GM19438 (cell line): ENCODE results near the gene GNG4.

Source experiments
- ATAC-seq: cut with Tn5 transposase; IDR thresholded peaks from one replicate; pipeline ENCODE4 v1.9.1; 2021; ENCODE audit warnings: low read depth; ENCODE audit not compliant: unreplicated experiment

The GNG4 gene

DNA sequence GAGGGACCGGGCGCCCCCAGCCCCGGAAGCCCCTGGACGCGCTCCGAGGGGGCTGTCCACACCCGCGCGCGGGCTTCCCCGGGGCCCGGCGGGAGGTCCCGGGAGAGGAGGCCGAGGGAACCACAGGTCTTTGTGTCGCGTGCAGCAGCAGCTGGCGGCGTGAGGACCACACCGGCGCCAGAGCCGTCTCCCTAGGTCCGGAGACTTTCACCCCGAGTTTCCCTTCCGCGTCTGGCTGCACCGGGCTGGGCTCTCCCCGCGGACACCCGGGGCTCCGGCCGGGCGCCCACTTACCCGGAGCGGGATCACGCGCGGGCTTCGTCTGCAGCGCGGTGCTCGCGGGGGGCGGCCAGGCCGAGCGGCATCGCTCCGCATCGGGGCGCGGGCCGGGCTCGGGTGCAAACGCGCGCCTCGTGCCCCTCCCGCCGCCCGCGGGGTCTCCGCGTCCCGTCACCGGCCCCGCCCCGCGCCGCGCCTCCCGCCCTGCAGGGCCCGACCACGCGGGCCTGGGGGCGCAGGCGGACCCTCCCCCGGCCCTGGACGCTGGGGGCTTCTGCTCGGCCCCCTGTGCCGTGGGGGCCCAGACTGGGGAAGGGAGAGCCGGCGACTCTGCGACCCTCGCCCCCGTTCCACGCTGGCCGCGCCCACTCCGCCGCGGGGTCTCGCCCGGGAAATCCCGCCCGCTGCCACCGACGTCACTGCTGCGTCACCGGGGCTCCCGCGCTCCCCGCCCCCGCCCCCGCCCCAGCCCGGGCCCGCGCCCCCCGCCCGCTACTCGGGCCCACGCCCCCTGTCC, at the start of gene GNG4:
GNG4 (minus strand) TSS at position 417 of the 796 bp plus-strand sequence. CDS start 65,946 bp downstream, outside the sequence.
- peak; percentile 56 for ATAC-seq

DNA sequence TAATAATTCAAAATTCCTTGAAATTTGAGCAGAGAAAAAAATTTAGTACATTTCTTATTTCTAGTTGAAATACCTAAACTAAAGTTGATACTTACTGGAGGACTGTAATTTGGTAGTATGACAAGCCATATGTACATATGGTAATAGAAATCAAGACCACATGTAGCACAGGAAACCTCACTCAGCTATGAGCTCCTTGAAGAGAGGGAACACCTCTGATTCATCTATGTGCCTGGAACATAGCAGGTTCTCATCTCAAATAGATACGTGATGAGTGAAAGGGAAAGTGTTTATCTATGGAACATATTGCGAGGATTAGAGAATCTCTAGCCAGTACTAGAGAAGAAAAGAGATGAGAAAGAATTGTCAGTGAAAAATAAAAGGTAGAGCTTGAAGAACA, 47.9 kb upstream of the GNG4 start:
- no peak for ATAC-seq

DNA sequence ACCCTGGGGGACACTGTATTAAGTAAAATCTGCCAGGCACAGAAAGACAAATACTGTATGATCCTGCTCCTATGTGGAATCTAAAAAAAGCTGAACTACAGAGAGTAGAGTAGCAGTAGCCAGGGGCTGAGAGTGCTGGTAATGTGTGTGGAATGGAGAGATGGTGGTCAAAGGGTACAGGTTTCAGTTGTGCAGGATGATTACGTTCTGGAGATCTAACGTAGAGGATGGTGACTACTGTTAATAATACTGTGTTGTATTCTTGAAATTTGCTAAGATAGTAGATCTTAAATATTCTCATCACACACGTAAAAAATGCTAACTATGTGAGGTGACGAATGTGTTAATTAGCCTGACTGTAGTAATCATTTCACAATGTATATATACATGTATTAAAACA, 39.8 kb upstream of the GNG4 start:
- no peak for ATAC-seq

DNA sequence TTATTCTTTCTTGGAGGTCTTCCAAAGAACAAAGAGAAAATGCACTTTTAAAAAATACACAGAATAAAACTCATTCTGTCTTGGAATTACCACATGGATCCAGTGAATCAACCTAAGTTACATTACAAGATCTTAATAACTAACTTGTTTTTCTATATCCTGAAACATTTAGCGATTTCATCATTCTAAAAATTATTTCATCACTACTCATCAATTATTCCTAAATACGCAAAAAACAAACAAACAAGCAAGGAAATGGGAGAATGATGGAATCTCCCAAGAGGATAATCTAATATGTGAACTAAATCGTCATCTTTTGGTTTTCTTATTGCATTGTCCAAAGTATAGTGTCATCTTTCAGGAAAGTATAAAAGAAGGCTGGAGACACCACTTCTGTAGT, 38.5 kb upstream of the GNG4 start:
- no peak for ATAC-seq

DNA sequence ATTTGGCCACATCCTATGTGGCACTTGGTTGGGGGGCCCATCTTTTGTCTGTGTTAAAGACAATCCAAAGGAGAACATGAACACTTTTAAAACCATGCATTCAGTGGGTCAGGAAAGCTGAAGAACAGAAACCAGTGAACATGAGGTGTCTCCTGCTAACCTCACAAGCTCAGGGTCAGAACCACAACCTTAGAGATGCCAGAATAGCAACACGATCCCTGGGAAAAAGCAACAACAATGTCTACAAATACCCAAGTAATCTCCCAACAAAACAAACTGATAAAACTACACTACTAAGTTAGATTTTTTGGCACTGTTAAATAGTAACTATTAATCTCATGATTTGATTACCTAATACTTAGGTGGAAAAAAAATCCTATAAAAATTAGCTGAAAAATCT, 34.1 kb upstream of the GNG4 start:
- no peak for ATAC-seq

DNA sequence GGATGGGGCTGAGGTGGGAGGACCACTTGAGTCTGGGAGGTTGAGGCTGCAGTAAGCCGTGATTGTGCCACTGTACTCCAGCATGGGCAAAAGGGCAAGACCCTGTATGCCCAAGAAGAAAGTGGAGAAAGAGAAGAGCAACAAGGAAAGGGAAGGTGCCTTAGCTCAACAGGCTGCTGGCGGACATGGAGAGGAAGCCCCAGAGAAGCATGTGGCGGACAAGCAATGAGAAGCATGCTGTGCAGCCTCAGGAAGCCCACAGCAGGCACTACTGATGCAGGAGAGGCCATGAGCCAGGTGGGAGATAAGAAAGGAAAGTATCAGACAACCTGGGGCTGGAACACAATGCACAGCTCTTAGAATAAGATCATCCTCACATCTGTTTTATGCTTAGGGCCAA, 32.6 kb upstream of the GNG4 start:
- no peak for ATAC-seq

DNA sequence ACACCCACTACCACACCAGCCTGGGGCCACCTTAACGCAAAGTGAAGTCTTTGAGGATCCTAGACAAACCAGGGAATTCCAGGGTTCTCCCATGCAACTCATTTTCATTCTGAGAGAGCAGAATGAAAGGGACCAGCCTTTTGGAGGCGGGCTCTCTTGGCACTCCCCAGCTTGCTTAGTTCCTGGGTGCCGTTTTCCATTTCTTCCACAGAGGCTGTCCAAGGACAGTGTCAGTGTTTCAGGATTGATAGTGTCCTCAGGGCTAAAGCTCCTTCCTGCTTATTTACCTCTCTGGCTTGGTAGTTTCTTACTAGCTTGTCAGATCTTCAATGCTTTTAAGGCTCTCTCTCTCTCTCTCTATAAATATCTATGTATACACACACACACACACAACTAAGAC, 30.1 kb upstream of the GNG4 start:
- ATAC-seq, result no peak

DNA sequence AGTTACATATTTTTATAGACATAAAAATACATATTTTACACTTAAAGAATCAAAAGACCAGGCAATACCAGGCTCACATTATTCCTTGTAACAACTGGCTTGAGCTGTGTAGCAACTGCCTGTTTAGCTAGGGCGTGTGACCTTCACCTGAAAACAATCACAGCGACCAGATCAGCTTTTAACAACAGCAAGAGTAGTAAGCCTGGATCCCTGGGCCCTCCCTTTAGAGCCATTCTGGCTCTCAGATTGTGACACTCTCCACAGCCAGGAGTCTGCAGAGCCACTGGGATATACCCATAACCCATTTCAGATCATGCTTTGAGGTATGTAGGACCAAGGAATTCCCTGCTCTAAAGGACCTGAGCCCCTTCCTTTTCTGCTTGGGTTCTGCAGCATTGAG, 29.4 kb upstream of the GNG4 start:
- ATAC-seq, result no peak

DNA sequence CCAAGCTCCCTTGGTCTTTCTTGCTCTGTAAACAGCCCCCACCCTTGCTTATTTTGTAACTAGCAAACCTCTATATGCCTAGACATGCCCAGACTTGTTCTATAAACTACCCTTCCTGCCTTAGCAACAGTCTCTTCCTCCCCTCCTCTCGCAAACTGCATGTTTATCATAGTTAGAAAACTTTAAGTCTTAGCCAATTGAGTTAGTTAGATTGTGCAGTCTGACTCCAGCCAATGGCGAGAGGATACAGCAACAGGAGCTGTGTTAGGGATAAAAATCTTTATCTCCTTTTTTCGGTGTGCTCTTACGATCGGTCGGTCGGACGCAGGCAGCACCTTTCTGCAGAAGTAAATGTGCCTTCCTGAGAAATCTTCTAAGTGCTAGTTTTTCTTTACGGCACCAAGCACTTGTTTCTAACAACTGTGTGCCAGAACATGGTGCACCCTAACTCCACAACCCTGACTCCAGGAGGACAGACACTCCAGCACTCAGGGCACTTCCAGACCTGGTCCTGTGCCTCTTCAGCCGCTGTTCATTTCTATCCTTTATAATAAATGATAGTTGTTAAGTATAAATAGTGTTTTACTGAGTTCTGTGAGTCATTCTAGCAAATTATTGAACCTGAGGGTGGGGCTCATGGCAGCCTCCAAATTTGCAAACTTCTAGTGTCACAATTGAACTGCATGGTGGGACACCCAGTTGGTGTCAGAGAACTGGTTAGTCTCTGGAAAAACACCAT, 25.7 kb upstream of the GNG4 start:
- ATAC-seq, result no peak

DNA sequence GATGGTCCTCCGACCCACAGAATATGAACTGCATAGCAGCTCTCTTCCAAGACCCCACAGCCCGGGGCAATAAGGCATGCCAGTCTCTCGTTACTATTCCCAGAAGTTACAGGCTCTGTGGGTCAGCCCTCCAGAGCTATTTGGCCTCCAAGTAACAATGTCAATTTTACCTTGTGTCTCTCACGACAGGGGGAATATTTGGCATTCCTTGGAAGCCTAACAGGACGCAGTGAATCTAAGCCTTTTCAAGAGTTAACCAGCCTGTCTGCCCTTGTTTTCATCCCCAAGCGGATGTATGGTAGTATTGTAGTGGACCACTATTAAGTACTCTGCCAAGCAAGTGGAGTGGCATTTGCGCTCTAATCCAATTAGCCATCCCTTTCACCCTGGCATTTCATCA, 24.4 kb upstream of the GNG4 start:
- no peak for ATAC-seq

DNA sequence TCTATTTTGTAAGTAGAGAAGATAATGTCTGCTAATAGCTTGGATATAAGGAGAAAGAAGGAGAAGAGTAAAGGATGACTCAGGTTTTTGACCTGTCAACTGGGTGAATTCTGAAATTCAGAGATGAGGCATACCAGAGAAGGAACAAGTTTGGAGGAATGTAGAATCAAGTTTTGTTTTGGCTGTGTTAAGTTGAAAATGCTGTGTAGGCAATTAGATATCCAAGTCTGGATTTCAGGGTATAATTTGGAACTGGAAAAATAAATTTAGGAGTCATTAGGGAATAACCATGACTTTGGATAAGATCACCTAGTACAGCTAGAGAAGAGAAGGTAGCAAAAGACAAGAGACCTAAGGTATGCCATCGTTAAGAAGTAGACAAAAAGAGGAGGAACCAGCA, 22.4 kb upstream of the GNG4 start:
- no peak for ATAC-seq

DNA sequence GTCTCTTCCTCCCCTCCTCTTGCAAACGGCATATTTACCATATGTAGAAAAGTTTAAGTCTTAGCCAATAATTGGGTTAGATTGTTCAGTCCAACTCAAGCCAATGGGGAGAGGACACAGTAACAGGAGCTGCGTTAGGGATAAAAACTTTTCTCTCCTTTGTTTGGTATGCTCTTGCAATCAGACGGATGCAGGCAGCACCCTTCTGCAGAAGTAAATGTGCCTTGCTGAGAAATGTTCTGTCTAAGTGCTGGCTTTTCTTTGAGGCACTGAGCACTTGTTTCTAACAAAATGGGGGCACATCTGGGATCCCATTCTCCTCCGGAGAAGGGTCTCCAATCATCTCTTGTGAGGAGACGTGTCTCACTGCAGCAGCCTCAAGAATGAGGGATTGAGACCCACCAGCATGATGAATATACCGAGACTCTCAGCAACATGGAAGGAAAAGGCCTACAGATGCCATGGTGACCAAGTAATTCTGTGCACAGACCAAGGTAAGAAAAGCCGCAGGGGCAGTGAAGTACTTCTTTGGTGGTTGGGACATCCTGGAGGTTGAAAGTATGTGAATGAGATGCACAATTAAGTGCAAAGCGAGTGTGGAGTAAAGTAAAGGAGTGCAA, 20.7 kb upstream of the GNG4 start:
- no peak for ATAC-seq

DNA sequence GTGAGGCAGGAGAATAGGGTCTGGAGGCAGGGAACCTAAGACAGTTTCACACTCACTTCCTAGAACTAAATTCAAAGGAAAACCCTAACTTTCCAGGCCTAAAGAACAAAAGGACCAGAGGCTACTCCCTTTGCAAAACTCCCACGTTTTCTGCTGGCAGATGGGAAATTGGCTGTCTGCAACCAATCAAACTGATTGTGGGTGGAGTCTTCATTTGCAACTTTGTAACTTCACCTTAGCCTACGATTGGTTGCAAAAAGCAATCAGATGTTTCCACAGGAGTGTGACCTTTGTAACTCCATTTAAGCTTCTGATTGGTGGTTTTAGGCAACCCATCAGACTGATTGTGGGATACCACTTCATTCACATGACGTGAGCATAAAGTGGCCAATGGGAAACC, 19.7 kb upstream of the GNG4 start:
- ATAC-seq, result no peak

DNA sequence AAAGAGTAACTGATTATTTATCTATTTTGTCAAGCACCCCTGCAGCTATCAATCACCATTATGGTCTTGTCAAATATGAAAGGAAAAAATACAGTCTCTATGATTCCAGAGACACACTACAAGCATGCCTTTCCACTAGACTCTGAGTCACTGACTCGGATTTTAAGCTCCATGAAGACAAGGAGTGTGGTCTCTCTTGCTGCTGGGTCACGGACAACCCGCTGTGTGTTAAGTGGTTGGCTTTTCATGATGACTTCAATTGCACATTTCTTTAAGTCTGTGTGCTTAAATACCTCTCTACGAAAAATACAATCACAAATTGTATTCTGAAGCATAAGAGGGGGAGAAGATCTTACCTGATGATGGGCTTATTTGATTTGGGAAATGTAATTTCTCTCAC, 14.0 kb upstream of the GNG4 start:
- ATAC-seq, result no peak

DNA sequence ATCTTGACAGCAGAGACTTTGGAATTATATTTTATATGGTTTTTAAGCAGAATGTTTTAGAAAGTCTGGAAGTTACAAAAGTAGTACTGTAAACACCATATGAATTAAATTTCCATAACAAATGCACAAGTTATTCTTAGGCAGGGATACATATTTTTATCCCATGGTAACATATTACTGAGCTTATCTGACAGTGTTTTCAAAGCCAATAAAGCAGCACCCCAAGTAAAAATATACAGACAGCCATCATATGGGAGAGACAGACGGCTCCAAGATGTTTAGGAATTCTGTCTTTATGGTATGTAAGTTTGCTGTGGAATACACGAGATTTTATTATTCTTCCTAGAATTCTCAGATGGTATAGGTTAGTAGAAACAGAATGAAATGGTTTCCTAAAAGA, 12.0 kb upstream of the GNG4 start:
- no peak for ATAC-seq

DNA sequence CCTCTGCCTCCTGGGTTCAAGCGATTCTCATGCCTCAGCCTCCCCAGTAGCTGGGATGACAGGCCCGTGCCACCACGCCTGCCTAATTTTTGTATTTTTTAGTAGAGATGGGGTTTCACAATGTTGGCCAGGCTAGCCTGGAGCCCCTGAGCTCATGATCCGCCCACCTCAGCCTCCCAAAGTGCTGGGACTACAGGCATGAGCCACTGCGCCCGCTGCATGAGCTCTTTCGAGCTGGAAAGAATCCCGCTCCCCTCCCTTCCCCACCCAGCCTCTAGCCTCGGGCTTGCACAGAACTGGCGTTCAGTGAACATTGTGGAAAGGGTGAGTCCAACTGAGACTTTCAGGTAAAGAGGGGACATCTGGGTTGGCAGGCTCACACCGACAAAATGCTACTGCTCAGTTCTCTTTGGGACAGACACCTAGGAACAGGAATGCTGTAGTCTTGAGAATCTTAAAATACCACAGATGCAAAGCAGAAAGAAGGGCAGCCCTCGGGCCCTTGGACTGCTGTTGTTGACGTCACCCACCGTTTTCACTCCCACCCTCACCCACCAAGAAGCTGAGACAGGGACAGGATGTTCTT, 9.7 kb upstream of the GNG4 start:
- ATAC-seq, result no peak

DNA sequence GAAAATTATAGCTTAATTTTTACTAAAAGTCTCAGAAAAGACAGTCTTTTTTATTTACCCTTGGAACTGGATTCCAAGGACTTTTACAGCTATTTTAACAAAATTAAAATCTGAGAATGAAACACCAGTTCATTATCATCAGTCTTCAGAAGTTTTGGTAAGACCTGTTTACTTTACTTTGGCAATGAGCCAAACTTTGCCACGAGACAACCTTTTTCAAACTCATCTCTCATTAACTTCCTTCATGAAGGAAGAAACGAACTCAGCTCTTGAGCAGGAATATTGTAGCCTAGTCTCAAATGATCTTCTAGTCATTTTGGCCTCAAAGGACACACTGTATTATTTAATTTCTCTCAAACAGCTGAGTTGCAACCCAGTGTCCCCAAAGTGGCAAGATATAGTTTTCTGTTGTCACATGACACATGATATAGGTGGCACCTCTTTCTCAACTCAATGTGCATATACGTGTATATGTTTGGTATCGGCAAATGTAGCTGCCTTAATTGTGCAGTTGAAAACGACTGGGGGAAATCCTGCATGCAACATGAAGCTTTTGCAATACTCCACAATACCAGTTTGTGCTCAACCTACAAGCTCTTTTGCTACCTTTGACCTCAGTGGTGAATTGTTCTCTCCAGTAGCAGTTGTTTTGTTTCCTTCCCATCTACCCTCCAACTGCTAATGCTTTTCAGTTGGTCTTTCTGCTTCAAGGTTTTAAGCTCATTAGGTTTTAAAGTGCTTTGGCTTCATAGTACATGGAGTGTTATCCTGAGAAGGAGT, 8.4 kb upstream of the GNG4 start:
- no peak for ATAC-seq

DNA sequence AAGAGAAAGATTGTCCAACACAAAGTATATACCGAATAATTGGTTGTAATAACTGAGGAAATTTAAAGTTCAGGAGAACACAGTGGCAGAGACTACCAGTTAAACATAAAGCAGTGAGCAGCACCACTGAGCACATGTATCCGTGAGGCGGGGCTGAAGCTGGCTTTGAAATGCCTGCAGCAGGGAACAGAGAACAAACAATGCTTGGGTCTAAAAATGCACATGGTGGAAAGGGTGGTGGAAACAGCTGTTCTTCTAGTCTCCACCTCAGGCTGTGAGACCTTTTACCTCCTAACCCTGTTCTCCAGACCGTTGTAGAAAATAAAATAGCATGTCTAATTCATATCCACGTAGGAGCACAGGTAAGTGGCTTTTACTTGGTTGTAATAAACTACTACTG, 7.7 kb upstream of the GNG4 start:
- no peak for ATAC-seq

DNA sequence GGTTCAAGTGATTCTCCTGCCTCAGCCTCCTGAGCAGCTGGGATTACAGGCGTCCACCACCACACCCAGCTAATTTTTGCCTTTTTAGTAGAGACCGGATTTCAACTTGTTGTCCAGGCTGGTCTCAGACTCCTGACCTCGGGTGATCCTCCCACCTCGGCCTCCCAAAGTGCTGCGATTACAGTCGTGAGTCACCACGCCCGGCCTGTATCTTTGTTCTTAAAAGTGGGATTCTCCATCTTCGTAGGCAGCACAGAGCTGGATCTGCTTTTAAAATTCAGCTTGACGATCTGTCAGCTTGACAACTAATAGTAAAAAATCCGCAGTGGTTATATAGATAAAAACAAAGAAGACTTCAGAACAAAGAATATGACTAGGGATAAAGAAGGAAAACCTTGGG, 2.8 kb upstream of the GNG4 start:
- ATAC-seq, result no peak

DNA sequence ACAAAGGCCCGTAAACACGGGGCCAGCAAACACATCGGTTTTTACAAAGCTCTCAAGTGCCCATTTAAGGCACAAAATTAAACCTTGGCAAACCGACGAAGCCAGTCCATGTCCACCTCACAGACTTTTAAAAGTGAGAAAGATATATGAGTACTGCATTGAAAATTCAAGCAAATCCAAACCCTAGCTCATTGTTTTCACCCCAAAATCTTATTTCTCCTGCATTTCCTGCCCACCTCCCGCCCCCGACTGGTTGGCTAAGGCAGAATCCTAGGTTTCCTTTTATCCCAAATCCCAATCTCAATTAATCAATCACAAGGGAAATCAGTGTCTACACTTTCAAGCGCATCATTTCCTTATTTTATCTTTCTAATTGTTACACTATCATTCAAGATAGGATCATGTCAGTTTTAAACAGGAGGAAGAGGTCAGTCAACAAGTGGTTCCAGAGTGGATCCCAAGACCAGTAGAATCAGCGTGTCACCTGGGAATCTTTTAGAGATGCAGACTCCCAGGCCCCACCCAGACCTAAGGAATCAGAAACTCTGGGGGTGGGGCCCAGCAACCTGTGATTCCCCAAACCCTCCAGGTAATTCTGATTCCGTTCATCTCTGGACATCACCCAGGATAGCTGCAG, 1.7 kb upstream of the GNG4 start:
- no peak for ATAC-seq
